ENCODE results near the gene ZKSCAN3.

DNA sequence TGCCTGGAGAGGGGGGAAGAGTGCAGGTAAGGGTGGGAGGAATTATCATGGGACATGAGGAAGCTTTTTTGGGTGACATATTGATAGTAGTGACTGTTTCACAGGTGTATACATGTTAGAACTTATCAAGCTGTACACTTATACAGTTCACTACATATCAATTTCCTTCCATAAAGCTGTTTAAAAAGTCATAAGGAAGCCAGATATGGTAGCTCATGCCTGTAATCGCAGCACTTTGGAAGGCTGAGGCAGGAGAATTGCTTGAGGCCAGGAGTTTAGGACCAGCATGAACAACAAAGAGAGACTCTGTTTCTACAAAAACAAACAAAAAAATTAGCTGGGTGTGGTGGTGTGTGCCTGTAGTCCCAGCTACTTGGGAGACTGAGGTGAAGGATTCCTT lies 28.1 kb downstream of the ZKSCAN3 start:
- no peak for TF ChIP-seq EZH2phosphoT487 (IDR thresholded peaks at IDR 0.05; ENCODE audit: borderline replicate concordance, low read depth, low read length)
- no peak for TF ChIP-seq CTCF (conservative IDR thresholded peaks at IDR 0.05; ENCODE audit: low read length)
